ENCODE measurements around the gene SCAF8. TPM values are rescaled to one million over a fixed set of nuclear protein-coding genes. Genes with fewer than 3 reads are reported as not detected.
"Not testable (repeated sequence)": the region's sequence is repeated elsewhere in the genome, so short reads cannot be mapped to it uniquely, and the experiment has no call there.

The SCAF8 gene
- total RNA-seq, 2 donors from 2014 or later, result 32.0 to 55.2 TPM

GRCh38 chr6:154806804-154807203 is 73.6 kb downstream of the SCAF8 start:
- peak overlapping the region; percentile 34 to 65 for H3K27ac ChIP-seq
- H3K9me3 ChIP-seq, result no peaks in the 10 kb centered on the region
- H3K4me3 ChIP-seq, result no peak overlapping the region
- ATAC-seq (ENCODE audit: insufficient number of reproducible peaks, low FRiP score, low read depth) (no peak), DNase-seq (ENCODE audit: low spot score) (no peak)
- no peak for TF ChIP-seq CTCF (IDR thresholded peaks at IDR 0.05)
- H3K36me3 ChIP-seq, result peaks cover 30% of the 10 kb centered on the region
- H3K27me3 ChIP-seq (replicated peaks; ENCODE audit: insufficient read depth), result no peaks in the 10 kb centered on the region
- peaks cover 3 to 12% of the 10 kb centered on the region in 2 donors for H3K4me1 ChIP-seq (ENCODE audit: control insufficient read depth in 1 of 2, low read depth in 2 of 2)

GRCh38 chr6:154811663-154812062 is 78.4 kb downstream of the SCAF8 start:
- H3K36me3 ChIP-seq, result peaks cover 50% of the 10 kb centered on the region
- not testable (repeated sequence) for H3K27ac ChIP-seq; DNase-seq (ENCODE audit: low spot score); H3K9me3 ChIP-seq; H3K4me3 ChIP-seq; H3K27me3 ChIP-seq (replicated peaks; ENCODE audit: insufficient read depth); ATAC-seq (ENCODE audit: insufficient number of reproducible peaks, low FRiP score, low read depth)
- peaks cover 6 to 14% of the 10 kb centered on the region in 2 donors for H3K4me1 ChIP-seq (ENCODE audit: control insufficient read depth in 1 of 2, low read depth in 2 of 2)

GRCh38 chr6:154814063-154814462 is 80.8 kb downstream of the SCAF8 start:
- no peak for ATAC-seq (ENCODE audit: insufficient number of reproducible peaks, low FRiP score, low read depth)

GRCh38 chr6:154815938-154816820 is 83.0 kb downstream of the SCAF8 start:
- peak overlapping the region in 1 of 2 donors; percentile 9 for H3K27ac ChIP-seq
- no peak for ATAC-seq (ENCODE audit: insufficient number of reproducible peaks, low FRiP score, low read depth)
- H3K9me3 ChIP-seq, result no peaks in the 10 kb centered on the region
- no peak overlapping the region for H3K4me3 ChIP-seq
- no peak for TF ChIP-seq CTCF (IDR thresholded peaks at IDR 0.05)
- no peak for DNase-seq (ENCODE audit: low spot score)
- H3K36me3 ChIP-seq, result peaks cover 44% of the 10 kb centered on the region
- no peaks in the 10 kb centered on the region for H3K27me3 ChIP-seq (replicated peaks; ENCODE audit: insufficient read depth)
- H3K4me1 ChIP-seq (ENCODE audit: control insufficient read depth in 1 of 2, low read depth in 2 of 2), result peaks cover 5% of the 10 kb centered on the region in 2 donors

More at GRCh38 chr6:154814063-154814462, 80.8 kb downstream of the SCAF8 start:
- H3K4me1 ChIP-seq (ENCODE audit: control insufficient read depth in 1 of 2, low read depth in 2 of 2), result peaks cover 5% of the 10 kb centered on the region in 2 donors
- no peaks in the 10 kb centered on the region for H3K9me3 ChIP-seq
- no peaks in the 10 kb centered on the region for H3K27me3 ChIP-seq (replicated peaks; ENCODE audit: insufficient read depth)
- TF ChIP-seq CTCF (IDR thresholded peaks at IDR 0.05), result no peak
- no peak for DNase-seq (ENCODE audit: low spot score)
- H3K27ac ChIP-seq, result no peak overlapping the region
- peaks cover 46% of the 10 kb centered on the region for H3K36me3 ChIP-seq
- no peak overlapping the region for H3K4me3 ChIP-seq

GRCh38 chr6:154821099-154821498 is 87.9 kb downstream of the SCAF8 start:
- Histone ChIP-seq H3K27ac (no peak overlapping the region), H3K9me3 (no peaks in the 10 kb centered on the region), H3K4me3 (no peak overlapping the region), H3K27me3 (replicated peaks; ENCODE audit: insufficient read depth) (no peaks in the 10 kb centered on the region), H3K4me1 (ENCODE audit: control insufficient read depth in 1 of 2, low read depth in 2 of 2) (peaks cover 10 to 21% of the 10 kb centered on the region in 2 donors), H3K36me3 (peaks cover 28% of the 10 kb centered on the region)
- ATAC-seq (ENCODE audit: insufficient number of reproducible peaks, low FRiP score, low read depth), result no peak
- TF ChIP-seq CTCF (IDR thresholded peaks at IDR 0.05), result no peak
- no peak for DNase-seq (ENCODE audit: low spot score)

Measured in thoracic aorta (tissue), 2 donors.